ENCODE results near the gene CORO1C.

DNA sequence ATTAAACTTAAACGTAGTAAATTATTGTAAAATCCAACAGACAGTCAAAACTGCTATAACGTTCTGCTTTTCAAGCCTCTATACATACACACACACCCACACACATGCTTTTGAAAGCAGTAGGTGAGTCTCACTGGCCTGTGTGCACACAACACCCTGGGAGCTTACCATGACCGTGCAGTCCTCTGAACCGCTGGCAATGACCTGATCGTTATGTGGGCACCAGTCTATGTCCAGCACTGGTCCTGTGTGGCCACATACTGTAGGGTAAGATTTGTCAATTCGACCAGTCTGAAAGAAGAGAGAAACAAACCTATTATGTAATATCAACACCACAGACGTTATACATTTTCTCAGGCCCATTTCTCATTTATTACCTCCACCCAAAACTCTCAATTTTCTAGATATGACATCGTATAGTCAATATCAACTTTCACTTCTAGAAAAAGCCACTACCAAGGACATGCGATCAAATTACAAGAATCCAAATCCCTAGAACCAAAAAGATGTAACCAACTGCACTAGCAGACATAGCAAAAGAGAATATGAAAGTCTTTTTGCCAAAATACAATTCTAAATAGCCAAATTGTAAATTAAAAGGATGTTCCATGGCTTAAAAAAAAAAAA lies 53.1 kb downstream of the CORO1C start:
- TF ChIP-seq, protein P1, sequence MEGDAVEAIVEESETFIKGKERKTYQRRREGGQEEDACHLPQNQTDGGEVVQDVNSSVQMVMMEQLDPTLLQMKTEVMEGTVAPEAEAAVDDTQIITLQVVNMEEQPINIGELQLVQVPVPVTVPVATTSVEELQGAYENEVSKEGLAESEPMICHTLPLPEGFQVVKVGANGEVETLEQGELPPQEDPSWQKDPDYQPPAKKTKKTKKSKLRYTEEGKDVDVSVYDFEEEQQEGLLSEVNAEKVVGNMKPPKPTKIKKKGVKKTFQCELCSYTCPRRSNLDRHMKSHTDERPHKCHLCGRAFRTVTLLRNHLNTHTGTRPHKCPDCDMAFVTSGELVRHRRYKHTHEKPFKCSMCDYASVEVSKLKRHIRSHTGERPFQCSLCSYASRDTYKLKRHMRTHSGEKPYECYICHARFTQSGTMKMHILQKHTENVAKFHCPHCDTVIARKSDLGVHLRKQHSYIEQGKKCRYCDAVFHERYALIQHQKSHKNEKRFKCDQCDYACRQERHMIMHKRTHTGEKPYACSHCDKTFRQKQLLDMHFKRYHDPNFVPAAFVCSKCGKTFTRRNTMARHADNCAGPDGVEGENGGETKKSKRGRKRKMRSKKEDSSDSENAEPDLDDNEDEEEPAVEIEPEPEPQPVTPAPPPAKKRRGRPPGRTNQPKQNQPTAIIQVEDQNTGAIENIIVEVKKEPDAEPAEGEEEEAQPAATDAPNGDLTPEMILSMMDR (IDR thresholded peaks at IDR 0.05 in 8 of 11, conservative IDR thresholded peaks at IDR 0.05 in 3 of 11) = no peak
- TF ChIP-seq POLR2AphosphoS5 (IDR thresholded peaks at IDR 0.05) = no peak

All from spleen (tissue), 7 donors.